GM21390 (cell line): Measurements from ENCODE around the gene PSG4.
"Not testable (repeated sequence)": the region's sequence is repeated elsewhere in the genome, so short reads cannot be mapped to it uniquely, and the experiment has no call there.

Experiments used
- ATAC-seq: cut with Tn5 transposase; IDR thresholded peaks from one replicate; pipeline ENCODE4 v1.9.1; 2021; ENCODE audit not compliant: unreplicated experiment

PSG4 gene

DNA sequence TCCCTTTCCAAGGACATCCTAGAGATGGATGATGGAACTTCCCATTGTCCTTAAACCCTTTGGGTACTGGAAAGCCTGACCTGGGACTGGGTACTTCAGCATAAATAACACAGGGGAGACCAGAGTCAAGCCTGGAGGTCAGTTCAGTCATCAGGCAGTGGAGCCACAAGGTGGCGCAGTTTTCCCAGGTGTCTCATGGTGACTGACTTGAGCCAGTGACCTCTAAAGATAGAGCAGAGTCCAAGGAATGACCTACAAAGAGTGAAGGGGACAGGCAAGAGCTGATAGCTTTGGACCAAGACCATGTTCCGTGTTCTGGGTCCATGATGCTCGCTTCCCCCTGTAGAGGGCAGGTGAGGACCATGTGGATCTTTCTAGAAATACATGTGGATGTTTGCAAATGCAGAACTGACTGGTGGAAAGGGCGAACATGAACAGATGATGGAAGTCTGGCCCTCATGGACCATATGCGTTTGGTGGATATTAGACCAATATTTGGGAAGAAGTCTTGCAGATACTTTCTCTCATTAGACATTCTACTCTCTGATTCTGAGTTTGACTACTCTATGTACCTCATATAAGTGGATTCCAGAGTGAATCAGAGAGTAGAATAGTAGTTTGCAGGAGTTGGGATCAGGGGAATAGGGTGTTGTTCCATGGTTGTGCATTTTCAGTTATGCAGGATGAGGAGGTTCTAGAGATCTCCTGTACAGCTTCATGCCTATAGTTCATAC is 6.6 kb downstream of the PSG4 start:
- not testable (repeated sequence) for ATAC-seq

DNA sequence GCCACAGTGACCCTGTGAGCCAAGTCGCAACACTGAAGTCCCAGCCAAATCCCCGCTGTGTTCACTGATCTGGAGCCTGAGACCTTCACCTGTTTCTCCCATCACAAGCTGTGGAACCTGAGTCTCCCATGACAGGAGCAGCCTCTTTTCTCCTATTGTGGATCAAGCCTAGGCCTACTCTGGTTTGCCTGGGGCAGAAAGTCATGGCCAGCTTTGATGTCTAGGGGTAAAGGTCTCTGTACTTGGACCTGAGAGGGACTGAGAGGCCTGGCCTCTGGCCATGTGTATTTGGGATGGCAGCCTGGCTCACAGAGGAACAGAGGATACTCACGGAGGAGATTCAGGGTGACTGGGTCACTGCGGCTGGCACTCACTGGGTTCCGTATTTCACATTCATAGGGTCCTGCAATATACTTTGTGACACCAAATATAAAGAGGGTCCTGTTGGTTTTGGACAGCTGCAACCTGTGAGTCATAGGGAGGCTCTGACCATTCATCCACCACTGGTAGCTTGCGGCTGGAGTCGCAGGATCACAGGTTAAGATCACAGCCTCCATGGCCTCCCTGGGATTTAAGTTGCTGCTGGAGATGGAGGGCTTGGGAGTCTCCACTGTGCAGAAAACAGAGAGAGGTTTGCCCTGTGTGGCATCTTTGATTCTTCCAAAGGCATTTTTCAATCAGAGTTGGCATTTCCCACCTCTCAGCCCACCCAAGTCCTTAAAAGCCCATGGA is 7.6 kb downstream of the PSG4 start:
- ATAC-seq = not testable (repeated sequence)

DNA sequence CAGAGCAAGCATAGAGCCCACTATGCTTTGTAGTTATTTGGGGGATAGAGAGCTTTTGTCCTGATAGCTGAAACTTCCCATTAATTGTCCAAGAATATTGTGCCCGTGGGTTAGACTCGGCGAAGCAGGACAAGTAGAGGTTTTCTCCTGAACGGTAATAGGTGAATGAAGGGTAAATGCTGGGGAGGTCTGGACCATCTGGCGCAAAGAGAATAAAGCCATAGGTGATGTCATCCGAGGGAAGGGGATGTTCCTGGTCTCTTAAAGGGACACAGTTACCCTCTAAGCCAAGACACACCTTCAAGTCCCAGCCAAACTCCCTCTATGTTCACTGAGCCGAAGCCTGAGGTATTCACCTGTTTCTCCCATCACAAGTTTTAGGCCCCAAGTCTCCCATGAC is 11.0 kb downstream of the PSG4 start:
- not testable (repeated sequence) for ATAC-seq

DNA sequence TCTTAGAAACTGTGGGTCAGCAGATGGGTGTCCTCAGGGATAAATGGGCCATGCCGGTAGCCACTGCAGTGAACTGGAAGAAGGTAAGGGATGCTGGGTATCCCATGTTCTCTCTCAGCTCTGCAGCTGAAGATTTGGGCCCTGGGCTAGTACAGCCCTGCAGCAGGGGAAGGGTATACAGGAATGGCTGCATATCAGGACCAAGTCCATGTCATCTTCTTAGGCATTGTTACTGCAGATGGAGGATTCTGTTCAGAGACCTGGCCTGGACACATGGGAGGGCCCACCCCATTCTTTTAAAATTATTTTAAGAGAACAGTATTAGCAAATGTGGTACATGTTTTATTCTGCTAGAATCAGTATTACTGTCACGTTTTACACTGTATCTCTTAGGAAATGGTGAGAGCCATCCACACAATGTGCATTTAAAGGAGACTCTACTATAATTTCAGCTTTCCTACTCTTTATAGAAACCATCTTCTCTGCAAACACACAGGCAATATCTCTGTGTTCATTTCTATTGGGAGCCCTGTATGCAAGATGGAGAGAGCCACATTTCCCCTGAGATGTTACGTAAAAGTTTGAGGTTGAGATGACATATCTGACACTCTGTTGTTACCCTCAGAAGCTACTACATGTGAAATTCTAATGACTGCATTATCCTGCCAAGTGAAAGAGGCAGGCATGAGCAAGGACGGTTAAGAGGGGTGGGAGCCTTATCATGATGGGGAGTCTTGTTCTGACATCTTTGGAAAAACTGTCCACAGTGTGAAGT is 12.9 kb downstream of the PSG4 start:
- not testable (repeated sequence) for ATAC-seq

DNA sequence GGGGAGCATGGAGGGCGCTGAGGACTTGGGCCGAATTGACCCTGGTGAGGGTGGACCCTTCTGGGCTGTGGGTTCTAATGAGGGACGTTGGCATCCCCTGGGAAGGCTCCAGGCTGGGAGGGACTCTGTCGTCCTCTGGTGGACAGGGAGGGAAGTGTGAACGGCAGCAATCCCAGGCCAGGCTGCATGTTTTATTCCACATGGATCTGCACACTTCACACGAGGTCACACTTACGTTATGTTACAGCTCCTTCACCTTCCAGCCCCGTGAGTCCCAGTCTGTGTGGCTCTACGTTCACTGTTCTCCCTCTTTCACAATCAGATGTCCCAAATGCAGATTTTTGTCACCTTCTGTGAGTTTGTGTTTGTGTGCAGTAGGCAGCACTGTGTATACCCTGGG is 17.3 kb downstream of the PSG4 start:
- ATAC-seq = not testable (repeated sequence)

DNA sequence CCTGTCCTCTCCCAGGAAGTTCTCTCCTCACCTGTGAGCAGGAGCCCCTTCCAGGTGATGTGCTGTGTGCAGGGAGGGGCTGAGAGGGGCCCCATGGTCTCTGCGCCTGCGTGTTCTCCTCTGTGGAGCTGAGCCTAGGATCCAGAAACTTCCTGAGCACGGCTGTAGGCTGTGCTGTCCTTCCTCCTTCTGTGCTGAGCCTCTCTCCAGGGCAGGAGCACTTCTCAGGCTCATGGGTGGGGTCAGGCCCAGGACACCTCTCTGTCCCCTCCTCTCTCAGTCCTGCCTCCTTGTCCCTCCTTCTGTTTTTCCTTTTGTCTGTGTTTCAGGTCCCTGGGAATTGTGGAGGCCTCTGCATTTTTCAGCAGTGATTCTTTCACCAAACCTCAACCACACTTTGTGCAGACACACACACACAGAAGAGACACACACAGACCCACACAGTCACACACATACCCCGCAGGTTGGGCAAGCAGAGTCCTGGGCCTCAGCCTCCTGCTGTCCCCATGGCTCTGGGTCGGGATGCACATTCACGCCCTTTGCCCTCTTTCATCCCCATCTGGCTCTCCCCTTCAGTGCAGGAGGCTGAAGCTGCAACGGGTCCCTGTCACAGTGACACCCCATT is 19.0 kb downstream of the PSG4 start, which contains the start of gene PSG5:
PSG5 (minus strand) TSS at position 226 of the 625 bp plus-strand sequence; CDS start at position 95, 131 bp downstream.
- not testable (repeated sequence) for ATAC-seq

DNA sequence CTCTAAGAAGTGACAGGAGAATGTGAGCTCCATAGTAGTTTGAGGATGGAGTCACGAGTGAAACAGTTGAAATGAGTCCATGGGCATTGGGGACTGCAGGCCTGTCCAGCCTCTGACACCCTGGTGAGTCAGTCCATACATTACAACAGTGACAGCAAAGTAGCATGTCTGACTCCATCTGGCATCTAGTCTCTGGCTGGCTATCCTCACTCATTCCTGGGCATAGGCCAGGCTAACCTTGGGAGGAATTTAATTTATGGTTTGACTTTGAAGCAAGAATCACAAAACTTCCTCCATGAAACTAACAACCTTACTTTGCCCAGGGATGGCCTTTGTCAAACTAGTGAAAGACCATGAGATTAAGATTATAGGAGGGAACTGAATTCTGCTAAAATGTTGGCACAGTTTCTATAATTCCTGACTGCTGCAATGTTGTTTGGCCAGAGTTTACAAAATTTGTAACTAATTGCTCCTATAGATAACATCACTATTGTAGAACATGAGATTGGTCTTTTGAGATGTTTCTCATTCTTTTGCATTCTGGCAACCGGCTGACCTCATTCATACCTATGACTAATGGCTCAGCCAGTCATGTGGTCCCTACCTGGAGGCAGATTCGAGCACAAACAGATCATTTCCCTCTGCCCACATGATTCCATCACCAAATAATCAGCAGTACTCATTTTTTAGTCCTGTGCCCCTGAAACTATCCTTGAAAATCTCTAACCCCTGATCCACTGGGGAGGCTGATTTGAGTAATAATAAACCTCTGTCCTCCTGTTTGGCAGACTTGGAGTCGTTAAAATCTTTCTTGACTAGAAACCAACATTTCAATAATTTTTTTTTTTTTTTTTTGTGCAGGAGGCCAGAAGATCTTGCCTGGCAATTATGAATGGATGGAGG is 23.3 kb downstream of the PSG4 start:
- ATAC-seq = not testable (repeated sequence)

DNA sequence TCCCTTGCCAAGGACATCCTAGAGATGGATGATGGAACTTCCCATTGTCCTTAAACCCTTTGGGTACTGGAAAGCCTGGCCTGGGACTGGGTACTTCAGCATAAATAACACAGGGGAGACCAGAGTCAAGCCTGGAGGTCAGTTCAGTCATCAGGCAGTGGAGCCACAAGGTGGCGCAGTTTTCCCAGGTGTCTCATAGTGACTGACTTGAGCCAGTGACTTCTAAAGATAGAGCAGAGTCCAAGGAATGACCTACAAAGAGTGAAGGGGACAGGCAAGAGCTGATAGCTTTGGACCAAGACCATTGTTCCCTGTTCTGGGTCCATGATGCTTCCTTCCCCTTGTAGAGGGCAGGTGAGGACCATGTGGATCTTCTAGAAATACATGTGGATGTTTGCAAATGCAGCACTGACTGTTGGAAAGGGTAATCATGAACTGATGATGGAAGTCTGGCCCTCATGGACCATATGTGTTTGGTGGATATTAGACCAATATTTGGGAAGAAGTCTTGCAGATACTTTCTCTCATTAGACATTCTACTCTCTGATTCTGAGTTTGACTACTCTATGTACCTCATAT is 25.8 kb downstream of the PSG4 start:
- not testable (repeated sequence) for ATAC-seq

DNA sequence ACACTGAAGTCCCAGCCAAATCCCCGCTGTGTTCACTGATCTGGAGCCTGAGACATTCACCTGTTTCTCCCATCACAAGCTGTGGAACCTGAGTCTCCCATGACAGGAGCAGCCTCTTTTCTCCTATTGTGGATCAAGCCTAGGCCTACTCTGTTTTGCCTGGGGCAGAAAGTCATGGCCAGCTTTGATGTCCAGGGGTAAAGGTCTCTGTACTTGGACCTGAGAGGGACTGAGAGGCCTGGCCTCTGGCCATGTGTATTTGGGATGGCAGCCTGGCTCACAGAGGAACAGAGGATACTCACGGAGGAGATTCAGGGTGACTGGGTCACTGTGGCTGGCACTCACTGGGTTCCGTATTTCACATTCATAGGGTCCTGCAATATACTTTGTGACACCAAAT is 26.9 kb downstream of the PSG4 start:
- not testable (repeated sequence) for ATAC-seq

DNA sequence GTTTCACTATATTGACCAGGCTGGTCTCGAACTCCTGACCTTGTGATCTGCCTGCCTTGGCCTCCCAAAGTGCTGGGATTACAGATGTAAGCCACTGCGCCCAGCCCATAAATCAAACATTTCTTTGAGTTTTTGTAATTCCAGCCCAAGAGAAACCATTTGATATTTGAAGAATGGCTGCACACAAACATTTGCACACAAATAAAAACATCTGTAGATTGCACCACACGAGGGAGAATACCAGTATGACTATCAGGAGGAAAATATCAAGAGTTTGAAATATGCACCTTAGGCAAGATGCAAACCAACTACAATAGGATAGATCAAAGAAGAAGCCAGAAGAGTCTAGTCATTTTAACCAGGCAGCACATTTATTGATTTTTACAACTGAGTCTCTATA is 39.5 kb downstream of the PSG4 start:
- not testable (repeated sequence) for ATAC-seq

DNA sequence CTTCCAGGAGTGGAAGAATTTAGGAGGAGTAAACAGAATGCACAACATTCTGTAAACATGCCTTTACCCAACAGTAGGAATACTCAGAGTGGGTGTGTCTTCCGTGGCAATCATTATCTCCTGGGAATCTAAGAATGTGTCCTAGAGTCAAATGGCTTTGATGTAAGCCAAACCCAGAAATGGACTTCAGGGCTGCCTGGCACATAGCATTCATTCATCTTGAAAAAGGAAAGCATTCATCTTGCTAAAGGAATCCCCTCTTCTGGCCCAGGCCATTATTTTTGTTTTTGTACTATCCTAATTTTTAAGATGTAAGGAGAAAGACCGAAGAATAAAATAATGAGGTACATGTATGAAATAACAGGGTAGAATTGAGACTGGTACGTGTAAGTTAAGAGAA is 42.3 kb downstream of the PSG4 start:
- ATAC-seq = not testable (repeated sequence)

DNA sequence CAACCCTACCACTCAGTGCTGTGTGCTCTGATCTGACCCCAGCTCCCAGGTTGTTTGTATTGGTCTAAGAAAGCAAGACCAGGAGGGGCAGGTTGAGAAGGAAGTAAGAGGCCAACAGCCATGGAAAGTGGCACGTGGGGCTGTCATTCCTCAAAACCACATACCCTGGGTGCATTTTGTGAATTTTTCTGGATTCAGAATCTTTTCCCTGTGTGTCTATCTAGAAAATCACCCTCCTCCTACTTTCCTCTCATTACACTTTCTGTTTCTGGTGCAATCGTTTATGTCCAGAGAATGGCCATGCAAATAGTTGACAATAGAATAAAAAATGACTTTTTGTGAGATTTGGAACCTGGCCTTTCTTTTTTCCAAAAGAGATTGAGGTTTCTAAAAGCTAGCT is 43.2 kb downstream of the PSG4 start:
- ATAC-seq = not testable (repeated sequence)

DNA sequence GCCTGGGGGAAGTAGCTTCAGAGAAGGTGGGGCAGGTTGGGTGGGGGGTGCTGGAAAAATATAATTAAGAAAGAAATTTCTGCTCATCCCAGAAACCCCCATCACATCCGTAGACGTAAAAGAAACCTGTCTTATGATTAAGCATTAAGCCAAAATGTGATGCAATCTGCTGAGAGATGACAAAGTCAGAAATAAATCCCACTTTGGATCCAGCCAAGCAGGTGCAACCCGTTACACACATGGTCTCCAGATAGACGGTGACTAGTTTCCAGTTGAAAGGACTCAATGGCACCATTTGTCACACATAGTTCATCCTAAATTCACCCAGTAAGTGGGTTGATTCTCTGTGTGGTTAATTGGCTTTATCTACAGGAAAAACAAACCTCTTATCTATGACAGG is 53.2 kb downstream of the PSG4 start:
- ATAC-seq = no peak

DNA sequence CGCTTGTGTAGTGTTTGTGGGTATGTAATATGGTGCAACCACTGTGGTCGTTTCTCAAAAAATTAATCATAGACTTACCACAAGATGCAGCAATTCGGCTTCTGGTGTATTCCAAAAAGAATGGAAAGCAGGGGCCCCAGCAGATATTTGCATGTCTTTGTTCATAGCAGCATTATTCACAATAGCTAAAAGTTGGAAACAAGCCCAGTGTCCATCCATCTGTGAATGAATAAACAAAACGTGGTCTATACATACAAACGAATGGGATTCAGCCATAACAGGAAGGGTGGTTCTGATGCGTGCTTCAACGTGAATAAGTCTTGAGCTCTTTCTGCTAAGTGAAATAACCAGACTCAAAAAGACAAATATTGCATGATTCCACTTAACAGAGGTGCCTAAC is 55.6 kb downstream of the PSG4 start:
- not testable (repeated sequence) for ATAC-seq

DNA sequence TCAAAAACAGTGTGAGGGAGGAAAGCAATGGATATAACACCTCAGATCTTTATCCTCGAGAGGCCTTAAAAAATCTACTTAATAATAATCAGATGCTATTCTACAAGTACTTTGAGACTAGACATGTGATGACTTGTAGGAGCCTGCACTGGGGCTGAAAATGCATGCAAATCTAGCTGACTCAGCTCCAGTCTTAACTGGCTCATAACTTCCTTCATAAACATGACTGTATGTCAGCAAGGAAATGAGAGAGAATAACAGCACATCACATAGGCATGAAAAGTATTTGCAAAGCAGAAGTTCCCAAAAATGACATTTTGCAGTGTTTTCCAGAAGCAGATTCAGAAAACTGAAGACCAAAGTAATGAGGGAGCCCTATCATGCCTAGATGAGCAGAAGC is 57.2 kb downstream of the PSG4 start:
- no peak for ATAC-seq
